Kidney (tissue), 14 donors: ENCODE measurements around the gene CCDC175. TPM values are rescaled to one million over a fixed set of nuclear protein-coding genes. Genes with fewer than 3 reads are reported as not detected.
A peak's percentile ranks its signal among the peaks of the same experiment; 100 is the strongest.

ENCODE experiments used
- DNase-seq, 5 donors: peaks; one replicate each; pipeline ENCODE4 v3.0.0-alpha.2; 2013 to 2020
- FAIRE-seq: peaks from 2 replicates; lab custom pipeline; 2012; peaks lifted over from hg19 to GRCh38; lab: Jason Lieb, UNC
- H3K27ac ChIP-seq, 2 donors: one replicate each; pipeline ENCODE4 v1.7.0; 2013; ENCODE audit warnings: low read depth in 2 of 2, low read length in 2 of 2, inconsistent platforms in 1 of 2
- H3K27me3 ChIP-seq: one replicate; pipeline ENCODE4 v1.7.1; 2013; ENCODE audit warnings: low read length, inconsistent platforms; ENCODE audit not compliant: control insufficient read depth, insufficient read depth
- H3K36me3 ChIP-seq, 3 donors: one replicate each; pipeline versions ENCODE4 v1.7.0 to v1.7.1; 2013; ENCODE audit warnings: low read length in 3 of 3, control low read depth in 1 of 3, inconsistent platforms in 1 of 3; ENCODE audit not compliant: insufficient read depth in 3 of 3, control insufficient read depth in 2 of 3
- H3K4me1 ChIP-seq, 3 donors: one replicate each; pipeline versions ENCODE4 v1.7.0 to v1.7.1; 2013; ENCODE audit warnings: low read length in 3 of 3, inconsistent platforms in 1 of 3, low read depth in 1 of 3; ENCODE audit not compliant: control insufficient read depth in 2 of 3, insufficient read depth in 2 of 3
- H3K4me3 ChIP-seq, 3 donors: one replicate each; pipeline versions ENCODE4 v1.7.0 to v1.8.1; 2013; ENCODE audit warnings: low read length in 3 of 3, control low read depth in 1 of 3, inconsistent platforms in 1 of 3
- H3K9ac ChIP-seq, 3 donors: one replicate each; pipeline versions ENCODE4 v1.7.0 to v1.7.1; 2013; ENCODE audit warnings: low read length in 3 of 3, control low read depth in 1 of 3, inconsistent platforms in 1 of 3
- H3K9me3 ChIP-seq, 3 donors: one replicate each; pipeline versions ENCODE4 v1.7.0 to v1.7.1; 2013; ENCODE audit warnings: low read length in 3 of 3, control low read depth in 1 of 3, inconsistent platforms in 1 of 3; ENCODE audit not compliant: control insufficient read depth in 2 of 3, insufficient read depth in 1 of 3
- CTCF ChIP-seq: IDR thresholded peaks from 3 replicates; pipeline ENCODE4 v1.5.1; 2012; ENCODE audit warnings: mild to moderate bottlenecking, moderate library complexity, borderline replicate concordance; ENCODE audit not compliant: insufficient read depth; ENCODE audit errors: extremely low read depth
- intact Hi-C: fragments of 100-400 bp; cut with DNase I; formaldehyde crosslinking; loops from one replicate; pipeline ENCODE4 v1.11.1; 2022
- polyA plus RNA-seq: library from polyadenylated mRNA; stranded (reverse); fragments of 350-450 nt; fragmentation: Illumina TruSeq; extraction: RNeasy Lipid Tissue Mini Kit (QIAGEN cat#74804); gene quantifications from one replicate; pipeline ENCODE4 v1.2.3, GENCODE V29; 2014; ENCODE audit warnings: low read depth, low replicate concordance; ENCODE audit not compliant: insufficient read depth
- total RNA-seq: library from RNA; stranded (reverse); fragmentation: NEBNext Ultra II Directional; extraction: Animal tissue kit (Norgen Biotek cat#: 25700); gene quantifications from one replicate; pipeline ENCODE4 v1.2.1, GENCODE V29; 2021
- donor health status: control.
- donor health status: control.
- donor health status: control.
- donor health status: control.
- donor health status: control.
- donor health status: DM: yes; HTN: yes; CAD: no.
- donor health status: Normal renal cell carcinoma (clear cell type).

Gene CCDC175
- total and polyA plus RNA-seq, 2 donors from 2014 or later = not detected

- Histone ChIP-seq H3K9ac (no peak overlapping the region), H3K4me3 (no peak overlapping the region), H3K36me3 (no peaks in the 10 kb centered on the region), H3K27me3 (no peaks in the 10 kb centered on the region), H3K4me1 (no peaks in the 10 kb centered on the region), H3K9me3 (no peaks in the 10 kb centered on the region), H3K27ac (no peak overlapping the region)
- intact Hi-C loops = no loop called here
- DNase-seq = no peak
- no peak for FAIRE-seq
- TF ChIP-seq CTCF = no peak
These were observed 7.1 kb upstream of the CCDC175 start for GRCh38 chr14:59583755-59584154.

- H3K4me1 ChIP-seq = no peaks in the 10 kb centered on the region
- H3K27me3 ChIP-seq = no peaks in the 10 kb centered on the region
- no peaks in the 10 kb centered on the region for H3K36me3 ChIP-seq
- H3K27ac ChIP-seq = no peak overlapping the region
- no peak overlapping the region for H3K9ac ChIP-seq
- FAIRE-seq (no peak), DNase-seq (peak in 1 of 5 donors; percentile 18)
- intact Hi-C loops = no loop called here
- H3K9me3 ChIP-seq = no peaks in the 10 kb centered on the region
- TF ChIP-seq CTCF = no peak
- no peak overlapping the region for H3K4me3 ChIP-seq
These were observed 6.4 kb upstream of the CCDC175 start for GRCh38 chr14:59582845-59583509.

- H3K9me3 ChIP-seq = no peaks in the 10 kb centered on the region
- no peaks in the 10 kb centered on the region for H3K36me3 ChIP-seq
- H3K4me1 ChIP-seq = no peaks in the 10 kb centered on the region
- no peak overlapping the region for H3K4me3 ChIP-seq
- no peak overlapping the region for H3K9ac ChIP-seq
- no peak overlapping the region for H3K27ac ChIP-seq
- DNase-seq (no peak), FAIRE-seq (no peak)
- no peak for TF ChIP-seq CTCF
- no peaks in the 10 kb centered on the region for H3K27me3 ChIP-seq
- intact Hi-C loops = no loop called here
These were observed 5.5 kb upstream of the CCDC175 start for GRCh38 chr14:59582161-59582560.

GRCh38 chr14:59580911-59581310, 4.3 kb upstream of the CCDC175 start:
- H3K4me1 ChIP-seq = peaks cover 0 to 3% (median 0%) of the 10 kb centered on the region in 3 donors
- no peaks in the 10 kb centered on the region for H3K9me3 ChIP-seq
- no peak for DNase-seq
- no peak overlapping the region for H3K4me3 ChIP-seq
- no peak for TF ChIP-seq CTCF
- no peak overlapping the region for H3K27ac ChIP-seq
- no peaks in the 10 kb centered on the region for H3K36me3 ChIP-seq
- no peak overlapping the region for H3K9ac ChIP-seq
- intact Hi-C loops = no loop called here
- no peak for FAIRE-seq
- H3K27me3 ChIP-seq = no peaks in the 10 kb centered on the region
